Measurements from ENCODE around the gene SHISA5. TPM values are rescaled to one million over a fixed set of nuclear protein-coding genes. Genes with fewer than 3 reads are reported as not detected.
A peak's percentile ranks its signal among the peaks of the same experiment; 100 is the strongest.
"Not testable (repeated sequence)": the region's sequence is repeated elsewhere in the genome, so short reads cannot be mapped to it uniquely, and the experiment has no call there.

SHISA5 gene
- total RNA-seq, 1 donor from 2014 or later, result 294 TPM

GRCh38 chr3:48477959-48478520, 25.9 kb downstream of the SHISA5 start:
- no peak for DNase-seq (ENCODE audit: low spot score)

GRCh38 chr3:48476426-48477053, 27.4 kb downstream of the SHISA5 start:
- no peak for DNase-seq (ENCODE audit: low spot score)

GRCh38 chr3:48475188-48475587, 28.8 kb downstream of the SHISA5 start:
- no peak for DNase-seq (ENCODE audit: low spot score)

- no peak for DNase-seq (ENCODE audit: low spot score)
Observed at GRCh38 chr3:48474619-48475018, 29.4 kb downstream of the SHISA5 start.

GRCh38 chr3:48474031-48474430, 29.9 kb downstream of the SHISA5 start:
- DNase-seq (ENCODE audit: low spot score), result not testable (repeated sequence)

- no peak for DNase-seq (ENCODE audit: low spot score)
Observed at GRCh38 chr3:48473617-48473952, 30.4 kb downstream of the SHISA5 start.

GRCh38 chr3:48472923-48473616, 30.9 kb downstream of the SHISA5 start:
- DNase-seq (ENCODE audit: low spot score), result peak; percentile 93

GRCh38 chr3:48472673-48472922, 31.4 kb downstream of the SHISA5 start:
- DNase-seq (ENCODE audit: low spot score), result no peak

GRCh38 chr3:48470286-48470685, 33.7 kb downstream of the SHISA5 start:
- no peak for DNase-seq (ENCODE audit: low spot score)

- no peak for DNase-seq (ENCODE audit: low spot score)
Observed at GRCh38 chr3:48469046-48469915, 34.7 kb downstream of the SHISA5 start.

GRCh38 chr3:48468329-48468731, 35.6 kb downstream of the SHISA5 start:
- DNase-seq (ENCODE audit: low spot score), result no peak

GRCh38 chr3:48467473-48468267, 36.3 kb downstream of the SHISA5 start:
- no peak for DNase-seq (ENCODE audit: low spot score)

- DNase-seq (ENCODE audit: low spot score), result no peak
Observed at GRCh38 chr3:48467110-48467454, 36.9 kb downstream of the SHISA5 start.

- DNase-seq (ENCODE audit: low spot score), result peak; percentile 62
Observed at GRCh38 chr3:48466386-48467109, 37.4 kb downstream of the SHISA5 start.

GRCh38 chr3:48465531-48466378, 38.2 kb downstream of the SHISA5 start:
- DNase-seq (ENCODE audit: low spot score), result peak; percentile 99

GRCh38 chr3:48465237-48465530, 38.8 kb downstream of the SHISA5 start:
- no peak for DNase-seq (ENCODE audit: low spot score)

- no peak for DNase-seq (ENCODE audit: low spot score)
Observed at GRCh38 chr3:48464713-48465221, 39.2 kb downstream of the SHISA5 start.

GRCh38 chr3:48463703-48464102, 40.3 kb downstream of the SHISA5 start:
- no peak for DNase-seq (ENCODE audit: low spot score)

- not testable (repeated sequence) for DNase-seq (ENCODE audit: low spot score)
Observed at GRCh38 chr3:48461767-48462166, 42.2 kb downstream of the SHISA5 start.

- no peak for DNase-seq (ENCODE audit: low spot score)
Observed at GRCh38 chr3:48460517-48460902, 43.5 kb downstream of the SHISA5 start.

Measured in ureter (tissue), 1 donor.